ENCODE data around the gene TTLL11. TPM values are rescaled to one million over a fixed set of nuclear protein-coding genes. Genes with fewer than 3 reads are reported as not detected.

TTLL11 gene
- total RNA-seq, 1 experiment from 2014 or later, result 7.0 TPM

DNA sequence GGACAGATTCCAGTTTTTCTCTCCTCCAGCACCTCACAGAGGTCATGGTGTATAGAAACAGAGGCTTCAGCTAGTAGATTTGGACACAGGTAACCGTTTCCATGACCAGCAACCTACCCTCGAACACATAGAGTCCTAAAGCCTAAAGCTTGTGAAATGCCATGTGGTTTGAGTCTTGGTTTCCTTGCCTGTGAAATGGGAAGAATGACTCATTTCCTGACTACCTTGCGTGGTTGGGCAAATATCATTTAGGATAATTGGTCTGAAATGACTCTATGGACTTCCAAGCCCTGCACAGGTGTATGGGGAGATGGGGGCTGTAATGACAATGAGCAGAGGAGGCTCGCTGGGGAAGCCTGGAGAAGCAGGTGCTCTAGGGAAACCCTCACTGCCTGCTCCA, 134.6 kb downstream of the TTLL11 start:
- in situ Hi-C loops (cut with HindIII; ENCODE audit: low sequenced_read_pairs), result no loop called here
- no peak for DNase-seq (ENCODE audit: low spot score)

DNA sequence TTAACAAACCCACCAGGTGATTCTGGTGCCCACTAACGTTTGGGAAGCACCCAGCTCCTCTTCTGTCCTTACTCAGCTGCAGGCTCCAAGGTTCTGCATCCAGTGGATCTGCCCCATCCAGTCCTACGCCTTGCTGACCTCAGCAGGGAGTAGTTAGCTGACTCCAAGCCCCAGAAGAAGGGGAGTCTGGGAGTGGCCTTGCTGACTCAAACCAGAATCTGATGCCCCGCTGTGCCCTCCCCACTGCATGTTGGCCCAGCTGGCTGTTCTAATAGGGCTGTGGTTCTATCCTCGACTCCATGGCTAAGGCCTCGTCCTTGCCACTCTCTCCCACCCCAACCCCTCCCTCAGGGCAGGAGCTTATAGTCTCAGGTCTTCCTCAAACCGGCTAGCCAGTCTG, 136.3 kb downstream of the TTLL11 start:
- in situ Hi-C loops (cut with HindIII; ENCODE audit: low sequenced_read_pairs), result no loop called here
- no peak for DNase-seq (ENCODE audit: low spot score)

DNA sequence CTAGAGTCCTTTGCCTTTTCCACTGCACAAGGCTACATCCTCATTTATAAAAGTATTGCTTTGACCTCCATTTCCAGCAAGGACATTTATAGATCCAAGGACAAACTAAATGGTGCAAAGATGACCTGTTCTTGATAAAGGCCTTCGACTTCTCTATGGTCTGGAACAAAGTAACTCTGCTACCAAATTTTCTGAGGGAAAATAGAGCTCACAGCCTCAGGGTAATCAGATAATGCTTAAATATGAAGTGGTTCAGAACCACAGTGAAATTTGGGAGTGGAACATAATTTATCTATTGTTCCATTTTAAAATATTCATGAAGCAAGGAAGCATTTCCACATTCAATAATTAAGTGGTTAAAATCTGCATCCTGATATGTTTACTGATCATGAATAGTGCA, 137.5 kb downstream of the TTLL11 start:
- in situ Hi-C loops (cut with HindIII; ENCODE audit: low sequenced_read_pairs), result no loop called here
- DNase-seq (ENCODE audit: low spot score), result no peak

DNA sequence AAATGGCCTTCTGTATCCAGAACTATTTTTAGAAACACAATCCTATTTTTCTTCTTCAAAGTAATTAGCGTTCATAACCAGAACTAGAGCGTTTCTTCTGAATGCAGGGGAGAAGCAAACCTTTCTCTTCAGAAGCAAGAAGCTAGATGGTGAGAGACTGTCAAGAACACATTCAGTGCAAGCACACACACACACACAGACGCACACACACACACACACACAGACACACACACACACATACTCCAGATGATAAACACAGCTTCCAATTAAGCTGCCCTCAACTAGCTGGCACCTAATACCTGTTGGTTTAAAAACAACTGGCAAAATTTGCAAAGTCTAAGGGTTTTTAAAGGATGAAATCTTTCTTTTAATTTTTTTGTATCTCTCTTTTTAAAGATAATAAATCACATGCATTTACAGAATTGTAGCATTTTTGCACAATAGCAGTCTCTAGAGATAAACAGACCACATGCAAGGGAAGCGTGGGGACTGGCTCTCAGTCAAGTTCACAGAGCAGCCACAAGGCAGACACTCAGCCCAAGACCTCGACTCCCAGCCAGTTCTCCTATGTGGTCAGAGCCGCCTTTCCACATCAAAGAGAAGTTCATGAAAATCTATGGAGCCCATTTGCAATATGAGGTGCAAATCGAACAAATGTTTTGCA, 138.5 kb downstream of the TTLL11 start:
- peak; percentile 57 for DNase-seq (ENCODE audit: low spot score)
- in situ Hi-C loops (cut with HindIII; ENCODE audit: low sequenced_read_pairs), result no loop called here

- in situ Hi-C loops (cut with HindIII; ENCODE audit: low sequenced_read_pairs), result no loop called here
- DNase-seq (ENCODE audit: low spot score), result no peak
Observed at GRCh38 chr9:121952611-121953010, 140.5 kb downstream of the TTLL11 start.

- no peak for DNase-seq (ENCODE audit: low spot score)
- in situ Hi-C loops (cut with HindIII; ENCODE audit: low sequenced_read_pairs), result no loop called here
Observed at GRCh38 chr9:121950866-121951265, 142.2 kb downstream of the TTLL11 start.

- DNase-seq (ENCODE audit: low spot score), result no peak
- in situ Hi-C loops (cut with HindIII; ENCODE audit: low sequenced_read_pairs), result no loop called here
Observed at GRCh38 chr9:121950441-121950840, 142.7 kb downstream of the TTLL11 start.

DNA sequence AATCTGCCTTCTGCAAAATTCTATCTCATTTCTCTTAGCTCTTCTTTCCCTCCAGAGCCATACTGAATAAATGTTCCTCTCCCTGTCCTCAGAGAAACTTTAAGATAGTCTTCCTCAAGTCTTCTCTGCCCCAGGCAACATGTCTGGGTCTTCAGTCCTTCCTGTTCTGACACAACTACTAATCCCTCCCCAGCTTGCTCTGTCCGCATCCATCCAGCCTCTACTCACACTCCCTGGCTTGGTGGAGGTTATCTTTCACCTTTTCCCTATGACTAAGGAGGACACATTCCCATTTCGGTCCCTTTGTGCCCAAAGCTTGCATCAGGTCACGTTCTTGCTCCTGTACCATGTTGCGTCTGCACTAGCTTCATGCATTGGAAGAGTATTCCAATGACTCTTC, 143.3 kb downstream of the TTLL11 start:
- no peak for DNase-seq (ENCODE audit: low spot score)
- in situ Hi-C loops (cut with HindIII; ENCODE audit: low sequenced_read_pairs), result no loop called here

GRCh38 chr9:121949364-121949763, 143.7 kb downstream of the TTLL11 start:
- in situ Hi-C loops (cut with HindIII; ENCODE audit: low sequenced_read_pairs), result no loop called here
- DNase-seq (ENCODE audit: low spot score), result peak; percentile 40

GRCh38 chr9:121947775-121948174, 145.3 kb downstream of the TTLL11 start:
- in situ Hi-C loops (cut with HindIII; ENCODE audit: low sequenced_read_pairs), result no loop called here
- no peak for DNase-seq (ENCODE audit: low spot score)

- in situ Hi-C loops (cut with HindIII; ENCODE audit: low sequenced_read_pairs), result no loop called here
- no peak for DNase-seq (ENCODE audit: low spot score)
Observed at GRCh38 chr9:121946465-121946864, 146.6 kb downstream of the TTLL11 start.

DNA sequence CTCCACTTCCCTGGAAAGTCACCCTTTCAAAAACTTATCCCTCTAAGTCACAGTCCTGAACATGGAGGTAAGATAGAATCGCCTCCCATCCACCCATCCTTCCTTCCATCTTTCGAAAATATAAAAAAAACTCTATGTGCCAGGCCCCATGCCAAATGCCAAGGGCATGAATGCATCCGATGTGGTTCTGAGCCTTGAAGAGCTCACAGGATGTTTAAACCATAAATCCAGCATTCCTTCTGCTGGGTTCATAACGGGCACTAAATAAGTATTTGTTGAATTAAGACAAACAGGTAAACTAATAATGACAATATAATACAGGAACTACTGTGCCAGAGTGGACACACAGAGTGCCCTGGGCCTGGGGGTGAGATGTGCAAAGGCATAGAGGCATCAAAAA, 147.3 kb downstream of the TTLL11 start:
- DNase-seq (ENCODE audit: low spot score), result no peak
- in situ Hi-C loops (cut with HindIII; ENCODE audit: low sequenced_read_pairs), result no loop called here

DNA sequence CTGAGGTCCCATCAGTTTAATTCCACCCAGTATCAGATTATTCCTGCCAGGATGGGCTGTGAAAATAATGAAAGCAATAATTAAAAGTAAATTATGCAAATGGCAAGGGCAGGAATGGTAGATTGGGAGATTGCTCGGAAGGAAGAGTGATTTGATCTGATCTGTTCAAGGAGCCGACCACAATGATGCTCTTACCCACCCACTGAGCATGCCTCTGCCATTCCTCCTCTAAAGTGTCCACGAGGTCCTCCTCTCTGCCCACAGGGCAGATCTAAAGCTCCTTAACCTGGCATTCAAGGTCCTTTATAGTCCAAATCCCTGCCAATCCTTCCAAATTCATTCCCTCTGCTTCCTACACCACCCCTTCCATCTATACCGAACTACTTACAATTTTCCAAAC, 147.8 kb downstream of the TTLL11 start:
- in situ Hi-C loops (cut with HindIII; ENCODE audit: low sequenced_read_pairs), result no loop called here
- no peak for DNase-seq (ENCODE audit: low spot score)

- in situ Hi-C loops (cut with HindIII; ENCODE audit: low sequenced_read_pairs), result no loop called here
- no peak for DNase-seq (ENCODE audit: low spot score)
Observed at GRCh38 chr9:121944711-121945191, 148.4 kb downstream of the TTLL11 start.

DNA sequence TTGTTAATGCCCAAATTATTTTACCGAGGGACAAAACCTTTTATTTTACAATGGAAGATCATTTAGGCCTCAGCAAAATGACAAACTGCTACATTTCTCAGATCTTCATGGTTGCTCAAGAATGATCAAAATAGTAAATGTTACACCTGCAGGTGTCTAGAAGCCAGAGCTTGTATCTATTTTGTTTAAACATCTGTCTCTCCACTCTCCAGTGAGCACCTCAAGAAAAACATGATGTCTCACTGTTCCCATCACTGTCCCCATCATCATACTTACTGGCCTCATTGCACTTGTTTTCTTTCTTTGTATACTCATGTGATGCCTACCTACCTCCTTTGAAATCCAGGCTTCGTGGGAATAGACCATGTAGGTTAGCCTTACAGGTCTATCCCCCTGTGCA, 149.6 kb downstream of the TTLL11 start:
- in situ Hi-C loops (cut with HindIII; ENCODE audit: low sequenced_read_pairs), result no loop called here

DNA sequence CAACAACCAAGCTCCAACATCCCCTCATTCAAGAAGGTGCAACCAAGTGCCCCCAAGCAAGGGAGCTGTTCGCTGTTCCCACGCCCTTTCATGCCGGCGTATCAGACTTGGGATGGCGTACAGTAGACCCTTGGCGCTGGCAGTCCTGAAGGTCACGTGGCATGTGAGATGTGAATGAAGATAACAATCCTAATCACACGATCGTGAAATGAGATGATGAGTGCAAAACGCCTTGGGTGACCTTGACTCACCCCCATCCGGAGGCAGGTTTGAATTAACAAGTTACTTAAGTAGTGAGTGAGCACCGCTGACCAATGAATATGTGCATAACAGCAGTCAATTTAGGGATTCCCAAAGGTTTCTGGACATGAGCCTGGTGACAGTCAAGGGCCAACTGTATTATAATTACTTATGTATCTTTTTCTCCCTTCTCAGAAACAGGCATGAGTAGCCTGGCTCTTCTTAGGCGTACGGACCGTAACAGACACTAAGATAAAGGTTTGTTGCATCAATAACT, 150.2 kb downstream of the TTLL11 start:
- no peak for DNase-seq (ENCODE audit: low spot score)
- in situ Hi-C loops (cut with HindIII; ENCODE audit: low sequenced_read_pairs), result no loop called here

More for the DNA sequence above, 149.6 kb downstream of the TTLL11 start:
- no peak for DNase-seq (ENCODE audit: low spot score)

GRCh38 chr9:121942313-121942712, 150.8 kb downstream of the TTLL11 start:
- in situ Hi-C loops (cut with HindIII; ENCODE audit: low sequenced_read_pairs), result no loop called here
- no peak for DNase-seq (ENCODE audit: low spot score)

DNA sequence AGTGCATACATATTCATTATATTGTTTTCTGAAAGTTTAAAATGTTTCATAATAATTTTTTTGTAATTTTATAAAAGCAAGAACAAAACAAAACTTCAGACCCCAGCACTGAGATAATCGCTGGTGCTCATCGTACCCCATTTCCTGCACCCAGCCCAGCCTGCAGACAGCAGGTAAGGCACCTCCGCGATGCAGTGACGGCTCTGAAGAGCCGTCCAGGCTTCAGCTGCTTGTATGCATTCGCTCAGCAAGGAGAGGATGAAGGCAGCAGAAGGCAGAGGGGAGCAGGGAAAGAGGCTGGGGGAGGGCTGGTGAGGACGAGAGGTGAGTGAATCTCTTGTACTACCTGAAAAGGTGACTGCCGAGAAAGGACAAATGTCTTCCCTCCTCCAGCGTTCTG, 153.5 kb downstream of the TTLL11 start:
- in situ Hi-C loops (cut with HindIII; ENCODE audit: low sequenced_read_pairs), result no loop called here
- no peak for DNase-seq (ENCODE audit: low spot score)

DNA sequence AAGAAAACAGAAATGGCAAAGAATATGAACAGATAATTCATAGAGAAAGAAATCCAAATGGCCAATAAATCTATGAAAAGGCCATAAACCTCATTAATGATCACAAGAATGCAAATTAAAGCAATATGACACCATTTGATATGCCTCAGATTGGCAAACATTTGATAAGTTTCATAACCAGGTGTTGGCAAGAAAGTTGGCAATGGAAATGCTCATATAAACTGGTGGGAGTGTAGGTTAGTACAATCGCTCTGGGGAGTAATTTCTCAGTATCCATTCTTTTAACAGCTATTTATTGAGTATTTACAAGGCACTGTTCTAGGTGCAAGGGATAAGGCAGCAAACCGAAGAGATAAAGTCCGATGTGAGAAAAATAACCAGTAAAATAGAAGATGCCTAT, 154.5 kb downstream of the TTLL11 start:
- DNase-seq (ENCODE audit: low spot score), result no peak
- in situ Hi-C loops (cut with HindIII; ENCODE audit: low sequenced_read_pairs), result no loop called here

DNA sequence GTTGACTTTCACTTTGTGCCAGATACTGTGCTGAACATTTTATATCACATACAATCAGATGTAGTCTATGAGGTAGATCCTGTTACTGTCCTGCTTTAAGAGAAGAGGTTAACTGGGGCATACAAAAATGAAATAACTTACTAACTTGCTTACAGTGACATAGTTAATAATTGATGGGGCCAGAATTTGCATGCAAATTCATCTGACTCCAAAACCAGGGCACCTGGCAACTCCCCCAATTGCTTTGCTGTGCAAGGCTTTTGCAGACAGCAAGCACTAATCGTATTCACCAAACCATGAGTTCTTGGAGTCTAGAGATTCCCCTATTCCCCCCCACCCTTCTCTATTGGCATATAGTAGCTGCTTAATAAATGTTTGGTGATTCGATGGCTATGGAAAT, 155.9 kb downstream of the TTLL11 start:
- peak; percentile 49 for DNase-seq (ENCODE audit: low spot score)
- in situ Hi-C loops (cut with HindIII; ENCODE audit: low sequenced_read_pairs), result no loop called here

GRCh38 chr9:121935739-121936138, 157.4 kb downstream of the TTLL11 start:
- in situ Hi-C loops (cut with HindIII; ENCODE audit: low sequenced_read_pairs), result no loop called here
- peak; percentile 51 for DNase-seq (ENCODE audit: low spot score)
